Calu3 (cell line): ENCODE measurements around the gene AQP5. TPM values are rescaled to one million over a fixed set of nuclear protein-coding genes. Genes with fewer than 3 reads are reported as not detected.

ENCODE experiments used
- BruUV-seq: library from RNA; stranded (reverse); fragments of 400-500 nt; replicated peaks from 2 replicates; lab custom pipeline; 2021; lab: Mats Ljungman, UMichigan
- CTCF ChIA-PET: fragments of 300-600 bp; sonication (Branson Sonifier 250); formaldehyde crosslinking; loops from one replicate; lab custom pipeline; 2022; ENCODE audit warnings: antibody characterized with exemption; lab: Charles Lee
- DNase-seq: peaks from one replicate; pipeline ENCODE4 v3.0.0; 2022
- H3K27ac Mint-ChIP-seq: one replicate; pipeline ENCODE4 v1.8.0; 2022; ENCODE audit warnings: mixed read lengths; ENCODE audit not compliant: unreplicated experiment
- H3K27me3 Mint-ChIP-seq: one replicate; pipeline ENCODE4 v1.8.0; 2022; ENCODE audit warnings: mixed read lengths; ENCODE audit not compliant: unreplicated experiment
- H3K36me3 Mint-ChIP-seq: one replicate; pipeline ENCODE4 v1.8.0; 2022; ENCODE audit warnings: mild to moderate bottlenecking, moderate library complexity, mixed read lengths; ENCODE audit not compliant: insufficient read depth, unreplicated experiment
- H3K4me1 Mint-ChIP-seq: one replicate; pipeline ENCODE4 v1.8.0; 2022; ENCODE audit warnings: mild to moderate bottlenecking, low read depth, mixed read lengths; ENCODE audit not compliant: unreplicated experiment
- H3K4me3 Mint-ChIP-seq: one replicate; pipeline ENCODE4 v1.8.0; 2022; ENCODE audit warnings: mild to moderate bottlenecking, low read depth, moderate library complexity, mixed read lengths; ENCODE audit not compliant: unreplicated experiment
- H3K9me3 Mint-ChIP-seq: one replicate; pipeline ENCODE4 v1.8.0; 2022; ENCODE audit warnings: low read depth, mixed read lengths; ENCODE audit not compliant: unreplicated experiment
- CTCF ChIP-seq: fragments of 200-600 bp; IDR thresholded peaks from one replicate; pipeline ENCODE4 v1.8.0; 2022; ENCODE audit warnings: antibody characterized with exemption; ENCODE audit not compliant: unreplicated experiment
- intact Hi-C: fragments of 100-400 bp; cut with micrococcal nuclease; formaldehyde crosslinking; loops from one replicate; pipeline ENCODE4 v1.10.0; 2022; ENCODE audit not compliant: unreplicated experiment
- total RNA-seq: library from RNA; stranded (reverse); gene quantifications from 2 replicates; pipeline ENCODE4 v1.2.3, GENCODE V29; 2022

AQP5 gene
- total RNA-seq, 1 experiment from 2014 or later = 51.9 TPM

GRCh38 chr12:50006280-50006679, 44.6 kb downstream of the AQP5 start:
- Mint-ChIP-seq H3K27me3 (no peaks in the 10 kb centered on the region), H3K4me3 (no peak overlapping the region), H3K27ac (no peak overlapping the region), H3K36me3 (peaks cover 21% of the 10 kb centered on the region), H3K9me3 (no peaks in the 10 kb centered on the region), H3K4me1 (no peaks in the 10 kb centered on the region)
- no TSS peak for BruUV-seq
- intact Hi-C loops = no loop called here
- CTCF ChIA-PET = interaction anchor here (0.9 kb wide), 1 partner anchor 19 kb away, joined by 4 read pairs; the partner anchor contains the start of gene RACGAP1
- TF ChIP-seq CTCF = no peak
- no peak for DNase-seq

- Mint-ChIP-seq H3K9me3 (no peaks in the 10 kb centered on the region), H3K36me3 (peaks cover 22% of the 10 kb centered on the region), H3K27me3 (no peaks in the 10 kb centered on the region), H3K4me1 (no peaks in the 10 kb centered on the region), H3K4me3 (no peak overlapping the region), H3K27ac (no peak overlapping the region)
- no peak for DNase-seq
- TF ChIP-seq CTCF = no peak
- no TSS peak for BruUV-seq
- CTCF ChIA-PET = no interaction called here
- intact Hi-C loops = no loop called here
Observed at GRCh38 chr12:50006754-50007442, 45.2 kb downstream of the AQP5 start.

GRCh38 chr12:50013361-50014147, 51.9 kb downstream of the AQP5 start:
- no peak for TF ChIP-seq CTCF
- CTCF ChIA-PET = no interaction called here
- no peak for DNase-seq
- H3K4me1 Mint-ChIP-seq = peaks cover 3% of the 10 kb centered on the region
- H3K27ac Mint-ChIP-seq = no peak overlapping the region
- no peaks in the 10 kb centered on the region for H3K9me3 Mint-ChIP-seq
- peaks cover 22% of the 10 kb centered on the region for H3K36me3 Mint-ChIP-seq
- no peaks in the 10 kb centered on the region for H3K27me3 Mint-ChIP-seq
- no peak overlapping the region for H3K4me3 Mint-ChIP-seq
- intact Hi-C loops = no loop called here
- no TSS peak for BruUV-seq

- intact Hi-C loops = no loop called here
- H3K36me3 Mint-ChIP-seq = peaks cover 27% of the 10 kb centered on the region
Observed at GRCh38 chr12:50014342-50014741, 52.7 kb downstream of the AQP5 start.

More at GRCh38 chr12:50014342-50014741, 52.7 kb downstream of the AQP5 start:
- H3K4me3 Mint-ChIP-seq = no peak overlapping the region
- H3K9me3 Mint-ChIP-seq = no peaks in the 10 kb centered on the region
- no peaks in the 10 kb centered on the region for H3K27me3 Mint-ChIP-seq
- peaks cover 10% of the 10 kb centered on the region for H3K4me1 Mint-ChIP-seq
- no peak for DNase-seq
- no TSS peak for BruUV-seq
- CTCF ChIA-PET = no interaction called here
- no peak for TF ChIP-seq CTCF
- H3K27ac Mint-ChIP-seq = no peak overlapping the region

Other genes with a start within 250 kb of the AQP5 start
- 600 and 613 TPM in 2 replicates for gene TMBIM6, start 220.3 kb upstream of the AQP5 start, total RNA-seq
- gene NCKAP5L, start 133.5 kb upstream of the AQP5 start, total RNA-seq = 10.0 and 11.8 TPM in 2 replicates
- gene BCDIN3D, start 118.8 kb upstream of the AQP5 start, total RNA-seq = 4.0 and 4.7 TPM in 2 replicates
- not detected in 2 replicates for gene FAIM2, start 58.0 kb upstream of the AQP5 start, total RNA-seq
- gene AQP2, start 11.1 kb upstream of the AQP5 start, total RNA-seq = not detected in 2 replicates
- 0.86 and 0.94 TPM in 2 replicates for gene AQP6, start 11.1 kb downstream of the AQP5 start, total RNA-seq
- gene RACGAP1, start 63.6 kb downstream of the AQP5 start, total RNA-seq = 59.4 and 62.0 TPM in 2 replicates
- 3.5 and 4.1 TPM in 2 replicates for gene ASIC1, start 95.7 kb downstream of the AQP5 start, total RNA-seq
- 36.9 and 40.9 TPM in 2 replicates for gene SMARCD1, start 123.5 kb downstream of the AQP5 start, total RNA-seq
- 0.21 and 1.0 TPM in 2 replicates for gene GPD1, start 142.1 kb downstream of the AQP5 start, total RNA-seq
- gene COX14, start 150.4 kb downstream of the AQP5 start, total RNA-seq = 37.1 and 39.7 TPM in 2 replicates
- 27.3 and 28.2 TPM in 2 replicates for gene CERS5, start 205.5 kb downstream of the AQP5 start, total RNA-seq